Measurements from ENCODE around the gene KRT7. TPM values are rescaled to one million over a fixed set of nuclear protein-coding genes. Genes with fewer than 3 reads are reported as not detected.

Gene KRT7
- polyA plus RNA-seq, 1 experiment, result 659 TPM

DNA sequence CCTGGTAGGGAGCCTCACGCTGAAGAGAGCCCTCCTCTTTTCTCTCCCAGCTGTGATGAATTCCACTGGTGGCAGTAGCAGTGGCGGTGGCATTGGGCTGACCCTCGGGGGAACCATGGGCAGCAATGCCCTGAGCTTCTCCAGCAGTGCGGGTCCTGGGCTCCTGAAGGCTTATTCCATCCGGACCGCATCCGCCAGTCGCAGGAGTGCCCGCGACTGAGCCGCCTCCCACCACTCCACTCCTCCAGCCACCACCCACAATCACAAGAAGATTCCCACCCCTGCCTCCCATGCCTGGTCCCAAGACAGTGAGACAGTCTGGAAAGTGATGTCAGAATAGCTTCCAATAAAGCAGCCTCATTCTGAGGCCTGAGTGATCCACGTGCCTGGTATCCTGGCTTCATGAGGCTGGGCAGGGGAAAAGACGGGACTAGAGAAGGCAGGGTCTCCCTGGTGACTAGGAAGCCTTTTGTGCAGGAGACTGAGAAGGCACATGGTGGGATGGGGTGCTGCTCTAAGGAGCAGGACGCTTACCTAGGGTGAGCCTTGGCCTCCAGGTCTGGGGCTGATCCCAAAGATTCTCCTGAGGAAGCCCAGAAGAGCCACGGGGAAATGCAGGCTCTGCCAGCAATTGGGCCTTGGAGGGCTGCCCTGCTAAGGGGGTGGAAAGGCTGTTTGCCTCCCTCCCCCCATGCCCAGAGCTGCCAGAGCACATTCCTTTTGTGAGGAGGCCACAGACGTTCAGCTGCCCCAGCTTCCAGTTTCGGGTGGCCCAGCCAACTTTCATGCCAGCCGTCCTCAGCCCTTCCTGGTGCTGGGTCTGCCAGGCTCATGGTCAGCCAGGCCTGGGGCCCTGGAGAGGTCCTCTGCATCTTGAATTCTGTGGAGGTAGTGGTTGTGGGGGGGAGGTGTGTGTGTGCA, 15.8 kb downstream of the KRT7 start:
- POLR2A ChIA-PET, result no interaction called here
- no peak for DNase-seq (ENCODE audit: low read depth)
- Histone ChIP-seq H3K27me3 (ENCODE audit: control insufficient read depth, insufficient read depth, low read length) (no peaks in the 10 kb centered on the region), H3K4me3 (ENCODE audit: low read depth, low read length) (no peak overlapping the region), H3K36me3 (ENCODE audit: control insufficient read depth, insufficient read depth, low read length) (no peaks in the 10 kb centered on the region; the same call in 1 of the 2 replicates)
- CTCF ChIA-PET, result interaction anchor here (1.0 to 3.2 kb wide), 6 partner anchors 29 to 78 kb away, joined by 3 to 10 read pairs (median 4); no protein-coding TSS in a partner anchor
- TF ChIP-seq, protein P1, sequence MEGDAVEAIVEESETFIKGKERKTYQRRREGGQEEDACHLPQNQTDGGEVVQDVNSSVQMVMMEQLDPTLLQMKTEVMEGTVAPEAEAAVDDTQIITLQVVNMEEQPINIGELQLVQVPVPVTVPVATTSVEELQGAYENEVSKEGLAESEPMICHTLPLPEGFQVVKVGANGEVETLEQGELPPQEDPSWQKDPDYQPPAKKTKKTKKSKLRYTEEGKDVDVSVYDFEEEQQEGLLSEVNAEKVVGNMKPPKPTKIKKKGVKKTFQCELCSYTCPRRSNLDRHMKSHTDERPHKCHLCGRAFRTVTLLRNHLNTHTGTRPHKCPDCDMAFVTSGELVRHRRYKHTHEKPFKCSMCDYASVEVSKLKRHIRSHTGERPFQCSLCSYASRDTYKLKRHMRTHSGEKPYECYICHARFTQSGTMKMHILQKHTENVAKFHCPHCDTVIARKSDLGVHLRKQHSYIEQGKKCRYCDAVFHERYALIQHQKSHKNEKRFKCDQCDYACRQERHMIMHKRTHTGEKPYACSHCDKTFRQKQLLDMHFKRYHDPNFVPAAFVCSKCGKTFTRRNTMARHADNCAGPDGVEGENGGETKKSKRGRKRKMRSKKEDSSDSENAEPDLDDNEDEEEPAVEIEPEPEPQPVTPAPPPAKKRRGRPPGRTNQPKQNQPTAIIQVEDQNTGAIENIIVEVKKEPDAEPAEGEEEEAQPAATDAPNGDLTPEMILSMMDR (IDR thresholded peaks at IDR 0.05; ENCODE audit: insufficient read depth, low read depth, low read length), result no peak

DNA sequence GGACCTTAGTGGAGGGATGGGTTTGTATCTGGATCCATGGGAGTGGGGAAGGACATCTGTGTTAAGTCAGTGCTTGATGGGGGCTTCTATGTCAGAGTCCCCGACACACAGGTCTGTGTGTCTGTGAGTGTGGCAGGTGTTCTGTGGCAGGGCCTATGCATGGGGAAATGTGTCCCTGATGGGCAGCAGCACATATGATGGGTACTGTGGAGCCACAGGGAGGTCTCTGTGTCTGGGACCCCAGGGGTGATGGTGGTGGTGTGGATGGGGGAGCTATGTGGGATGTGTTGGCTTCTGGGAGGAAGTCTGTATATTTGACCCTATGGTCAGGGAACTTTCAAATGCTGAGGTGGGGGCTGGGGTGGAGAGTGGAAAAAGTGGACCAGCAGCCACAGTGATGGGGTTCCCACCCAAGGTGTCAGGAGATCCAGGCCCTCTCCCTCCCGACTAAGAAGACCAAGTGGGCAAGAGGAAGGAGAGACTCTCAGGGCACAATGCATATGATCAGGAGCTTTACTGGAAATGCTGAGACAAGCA, 16.5 kb downstream of the KRT7 start:
- TF ChIP-seq, protein P1 (IDR thresholded peaks at IDR 0.05; ENCODE audit: insufficient read depth, low read depth, low read length), result no peak
- no peak for DNase-seq (ENCODE audit: low read depth)
- no peaks in the 10 kb centered on the region; the same call in 1 of the 2 replicates for H3K36me3 ChIP-seq (ENCODE audit: control insufficient read depth, insufficient read depth, low read length)
- ChIA-PET POLR2A (no interaction called here), CTCF (interaction anchor here (1.0 to 1.8 kb wide), 5 partner anchors 28 to 78 kb away, joined by 3 to 5 read pairs (median 3); no protein-coding TSS in a partner anchor)
- no peak overlapping the region for H3K4me3 ChIP-seq (ENCODE audit: low read depth, low read length)
- no peaks in the 10 kb centered on the region for H3K27me3 ChIP-seq (ENCODE audit: control insufficient read depth, insufficient read depth, low read length)

DNA sequence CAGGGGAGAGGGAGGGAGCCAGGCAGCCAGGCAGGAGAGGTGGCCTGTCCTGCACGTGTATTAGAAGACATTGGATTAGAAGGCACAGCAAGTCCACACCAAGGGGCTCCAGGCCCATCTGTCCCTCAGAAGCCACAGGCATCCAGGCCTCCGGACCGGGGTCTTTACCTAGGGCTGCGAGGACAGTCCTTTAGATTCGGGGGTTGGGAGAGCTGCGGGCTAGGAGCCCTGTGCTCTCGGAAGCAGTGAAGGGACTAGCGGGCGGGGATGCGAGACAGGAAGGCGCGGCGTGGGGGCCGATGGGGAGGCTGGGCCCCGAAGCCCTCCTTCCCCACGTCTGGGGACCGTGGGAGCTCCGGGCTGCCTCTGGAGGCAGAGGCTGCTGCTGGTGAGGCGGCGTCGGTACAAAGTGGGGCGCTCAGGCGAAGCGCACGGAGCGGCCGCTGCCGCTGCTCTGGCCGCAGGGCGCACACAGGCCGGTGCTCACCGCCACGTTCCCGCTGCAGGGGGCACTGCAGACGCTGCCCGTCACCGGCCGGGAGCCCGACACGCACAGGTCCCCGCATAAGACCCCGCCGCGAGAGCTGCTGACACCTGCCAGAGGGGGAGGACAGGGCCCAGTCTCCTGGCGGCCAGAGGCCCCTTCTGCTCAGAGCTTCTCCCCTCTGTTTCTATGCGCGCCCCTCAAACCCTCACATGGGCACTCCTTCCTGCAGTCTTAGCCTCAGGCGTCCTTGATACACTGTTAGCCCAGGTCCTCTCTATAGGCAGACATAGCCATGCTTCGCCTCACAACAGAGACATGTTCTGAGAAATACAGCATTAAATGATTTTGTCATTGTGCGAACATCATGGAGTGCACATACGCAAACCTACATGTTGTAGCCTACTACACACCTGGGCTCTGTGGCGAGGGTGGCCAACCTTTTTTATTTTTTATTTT, 17.3 kb downstream of the KRT7 start:
- no peak for DNase-seq (ENCODE audit: low read depth)

DNA sequence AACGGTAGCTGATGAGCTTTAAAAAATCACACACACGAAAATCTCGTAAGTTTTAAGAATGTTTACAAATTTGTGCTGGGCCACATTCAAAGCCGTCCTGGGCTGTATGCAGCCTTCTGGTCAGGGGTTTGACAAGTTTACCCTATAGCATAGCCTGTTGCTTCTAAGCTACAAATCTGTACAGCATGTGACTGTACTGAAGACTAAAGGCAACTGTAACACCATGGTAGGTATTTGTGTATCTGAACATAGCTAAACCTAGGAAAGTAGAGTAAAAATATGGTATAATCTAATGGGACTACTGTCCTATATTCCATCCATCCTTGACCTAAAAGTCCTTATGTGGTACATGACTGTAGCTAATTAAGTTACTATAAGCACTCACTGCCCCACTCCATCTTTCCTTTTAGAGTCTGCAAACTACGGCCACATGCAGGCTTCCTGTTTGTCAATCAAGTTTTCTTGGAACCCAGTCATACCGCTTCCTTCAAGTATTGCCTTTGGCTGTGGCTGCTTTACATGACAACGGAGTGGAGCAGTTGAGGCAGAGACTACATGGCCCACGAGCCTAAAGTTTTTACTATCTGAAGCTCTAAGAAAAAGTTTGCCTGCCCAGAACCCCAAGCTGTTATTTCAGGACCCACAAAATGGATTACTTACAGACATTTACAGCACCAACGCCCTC, 18.5 kb downstream of the KRT7 start:
- Histone ChIP-seq H3K36me3 (ENCODE audit: control insufficient read depth, insufficient read depth, low read length) (no peaks in the 10 kb centered on the region; the same call in 1 of the 2 replicates), H3K27me3 (ENCODE audit: control insufficient read depth, insufficient read depth, low read length) (no peaks in the 10 kb centered on the region), H3K4me3 (ENCODE audit: low read depth, low read length) (no peak overlapping the region)
- ChIA-PET POLR2A (no interaction called here), CTCF (interaction anchor here (0.7 to 2.1 kb wide), 4 partner anchors 25 to 621 kb away, joined by 3 to 13 read pairs (median 3); no protein-coding TSS in a partner anchor)
- TF ChIP-seq, protein P1 (IDR thresholded peaks at IDR 0.05; ENCODE audit: insufficient read depth, low read depth, low read length), result no peak
- DNase-seq (ENCODE audit: low read depth), result no peak

More for the DNA sequence above, 17.3 kb downstream of the KRT7 start:
- ChIA-PET POLR2A (no interaction called here), CTCF (interaction anchor here (1.0 to 2.1 kb wide), 5 partner anchors 27 to 77 kb away, joined by 3 to 13 read pairs (median 3); no protein-coding TSS in a partner anchor)
- TF ChIP-seq, protein P1 (IDR thresholded peaks at IDR 0.05; ENCODE audit: insufficient read depth, low read depth, low read length), result no peak
- Histone ChIP-seq H3K27me3 (ENCODE audit: control insufficient read depth, insufficient read depth, low read length) (no peaks in the 10 kb centered on the region), H3K4me3 (ENCODE audit: low read depth, low read length) (no peak overlapping the region), H3K36me3 (ENCODE audit: control insufficient read depth, insufficient read depth, low read length) (no peaks in the 10 kb centered on the region; the same call in 1 of the 2 replicates)

All from BJ (cell line).